Spleen (tissue), 7 donors: ENCODE results near the gene E2F7.

Source experiments
- POLR2A ChIP-seq, 3 donors: fragments of 450-650 bp; IDR thresholded peaks; one replicate each; pipeline ENCODE4 v1.5.1; 2017; ENCODE audit warnings: antibody characterized with exemption in 3 of 3, mild to moderate bottlenecking in 1 of 3
- POLR2AphosphoS5 ChIP-seq, 3 donors: sonication (generic); formaldehyde crosslinking; IDR thresholded peaks; one replicate each; pipeline ENCODE4 v1.5.1; 2017; ENCODE audit warnings: antibody characterized with exemption in 3 of 3
- TF ChIP-seq, protein P1 (sequence below), 11 experiments: fragments of 200-600 bp in 7 of 11; fragments of 450-650 bp in 4 of 11; sonication (generic) in 4 of 11; IDR thresholded peaks in 8 of 11; conservative IDR thresholded peaks in 3 of 11; 1 replicate in 7 of 11; 2 replicates in 4 of 11; pipeline versions ENCODE4 v1.4.0 to v1.8.0; 2016 to 2021; ENCODE audit warnings: antibody characterized with exemption in 11 of 11, inconsistent platforms in 4 of 11, mild to moderate bottlenecking in 1 of 11
- donor health status: DM: no; HTN: no; CAD: no; lungs with moderate emphysema.
- donor health status: DM: no; HTN: no; CAD: no.
- donor health status: DM: no; HTN: no; CAD: no.

DNA sequence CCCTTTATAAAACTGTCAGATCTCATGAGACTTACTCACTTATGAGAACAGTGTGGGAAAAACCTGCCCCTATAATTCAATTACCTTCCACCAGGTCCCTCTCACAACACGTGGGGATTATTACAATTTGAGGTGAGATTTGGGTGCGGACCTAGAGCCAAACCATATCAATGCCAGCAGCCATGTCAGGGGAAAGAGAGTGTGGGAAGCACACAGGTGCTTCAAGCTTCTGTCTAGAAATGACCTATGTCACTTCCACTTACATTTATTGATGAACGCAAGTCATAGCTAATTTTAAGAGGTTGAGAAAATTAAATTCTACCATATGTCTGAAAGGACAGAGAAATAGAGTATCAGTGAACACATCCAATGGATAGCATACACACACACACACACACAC is 32.5 kb upstream of the E2F7 start:
- TF ChIP-seq, protein P1, sequence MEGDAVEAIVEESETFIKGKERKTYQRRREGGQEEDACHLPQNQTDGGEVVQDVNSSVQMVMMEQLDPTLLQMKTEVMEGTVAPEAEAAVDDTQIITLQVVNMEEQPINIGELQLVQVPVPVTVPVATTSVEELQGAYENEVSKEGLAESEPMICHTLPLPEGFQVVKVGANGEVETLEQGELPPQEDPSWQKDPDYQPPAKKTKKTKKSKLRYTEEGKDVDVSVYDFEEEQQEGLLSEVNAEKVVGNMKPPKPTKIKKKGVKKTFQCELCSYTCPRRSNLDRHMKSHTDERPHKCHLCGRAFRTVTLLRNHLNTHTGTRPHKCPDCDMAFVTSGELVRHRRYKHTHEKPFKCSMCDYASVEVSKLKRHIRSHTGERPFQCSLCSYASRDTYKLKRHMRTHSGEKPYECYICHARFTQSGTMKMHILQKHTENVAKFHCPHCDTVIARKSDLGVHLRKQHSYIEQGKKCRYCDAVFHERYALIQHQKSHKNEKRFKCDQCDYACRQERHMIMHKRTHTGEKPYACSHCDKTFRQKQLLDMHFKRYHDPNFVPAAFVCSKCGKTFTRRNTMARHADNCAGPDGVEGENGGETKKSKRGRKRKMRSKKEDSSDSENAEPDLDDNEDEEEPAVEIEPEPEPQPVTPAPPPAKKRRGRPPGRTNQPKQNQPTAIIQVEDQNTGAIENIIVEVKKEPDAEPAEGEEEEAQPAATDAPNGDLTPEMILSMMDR (IDR thresholded peaks at IDR 0.05 in 8 of 11, conservative IDR thresholded peaks at IDR 0.05 in 3 of 11): no peak
- no peak for TF ChIP-seq POLR2A (IDR thresholded peaks at IDR 0.05)
- no peak for TF ChIP-seq POLR2AphosphoS5 (IDR thresholded peaks at IDR 0.05)
